ENCODE results near the gene CD99L2. TPM values are rescaled to one million over a fixed set of nuclear protein-coding genes. Genes with fewer than 3 reads are reported as not detected.

CD99L2 gene
- total and polyA plus RNA-seq, 12 donors, result 20.0 to 102 (median 55.4) TPM

GRCh38 chrX:150719621-150720020 lies 178.8 kb downstream of the CD99L2 start:
- no peak overlapping the region for H3K4me3 ChIP-seq
- H3K27ac ChIP-seq, result no peak overlapping the region
- intact Hi-C loops (cut with DNase I), result loop anchor here in 1 of 2 donors (5.0 kb wide), 1 partner anchor 212 kb away; no protein-coding TSS in a partner anchor
- H3K9me3 ChIP-seq (replicated peaks in 1 of 3), result no peaks in the 10 kb centered on the region
- no peaks in the 10 kb centered on the region for H3K36me3 ChIP-seq (replicated peaks in 1 of 2)
- H3K27me3 ChIP-seq, result no peaks in the 10 kb centered on the region
- H3K4me1 ChIP-seq (replicated peaks in 1 of 2), result peaks cover 0 to 3% of the 10 kb centered on the region in 2 donors
- TF ChIP-seq POLR2A (IDR thresholded peaks at IDR 0.05) (no peak), CTCF (IDR thresholded peaks at IDR 0.05) (no peak)
- whole genome bisulfite sequencing, 4 donors, result 61 to 95% (median 77%) methylated on average over 4 of the region's 4 CpGs
- no peak for DNase-seq

Other genes with a start within 250 kb of the CD99L2 start
- 10 to 100 TPM in 8 of 9 donors, 1 to 10 TPM in 1; 9.2 to 19.8 (median 14.7) TPM for gene MTMR1, start 205.3 kb downstream of the CD99L2 start, total RNA-seq
- gene MTMR1, start 205.3 kb downstream of the CD99L2 start, polyA plus RNA-seq, result 10 to 100 TPM; 10.0 to 19.5 (median 11.7) TPM
- gene HMGB3, start 84.7 kb upstream of the CD99L2 start, total RNA-seq, result 10 to 100 TPM in 6 of 9 donors, 1 to 10 TPM in 3; 3.9 to 26.8 (median 17.6) TPM
- 10 to 100 TPM; 22.1 to 33.7 (median 27.2) TPM for gene HMGB3, start 84.7 kb upstream of the CD99L2 start, polyA plus RNA-seq

Data from adrenal gland (tissue), 12 donors.